ENCODE measurements around the gene CRACR2A.

GRCh38 chr12:3645091-3645490, 107.8 kb downstream of the CRACR2A start:
- no peak for TF ChIP-seq CTCF (IDR thresholded peaks at IDR 0.05; ENCODE audit: low read depth, low read length)
- no peak for TF ChIP-seq POLR2A (IDR thresholded peaks at IDR 0.05; ENCODE audit: extremely low read depth, insufficient read length)
- TF ChIP-seq MAX (IDR thresholded peaks at IDR 0.05; ENCODE audit: low read depth, low read length), result no peak

All from NB4 (cell line).